HepG2 (cell line): Measurements from ENCODE around the gene ERCC2.

Source experiments
- CBX1 ChIP-seq: IDR thresholded peaks from one replicate; pipeline ENCODE4 v1.6.1; 2016; ENCODE audit warnings: antibody characterized with exemption, low read depth
- CHCHD3 ChIP-seq: sonication (generic); formaldehyde crosslinking; IDR thresholded peaks from 2 replicates; pipeline ENCODE4 v1.8.0; 2022; ENCODE audit warnings: mild to moderate bottlenecking, missing genetic modification reagents, moderate library complexity
- CTCF ChIP-seq: sonication (generic); formaldehyde crosslinking; IDR thresholded peaks from 2 replicates; pipeline ENCODE4 v1.5.0; 2020; ENCODE audit warnings: mild to moderate bottlenecking, missing genetic modification reagents, moderate library complexity
- GATAD1 ChIP-seq: IDR thresholded peaks from 2 replicates; pipeline ENCODE4 v1.6.1; 2016; ENCODE audit warnings: missing genetic modification reagents, missing compliant biosample characterization
- NBN ChIP-seq: fragments of 450-650 bp; conservative IDR thresholded peaks from 2 replicates; pipeline ENCODE4 v1.6.1; 2017
- SP2 ChIP-seq: sonication (generic); formaldehyde crosslinking; IDR thresholded peaks from 2 replicates; pipeline ENCODE4 v1.5.1; 2020; ENCODE audit warnings: mild to moderate bottlenecking, missing genetic modification reagents
- TAF1 ChIP-seq: sonication (generic); formaldehyde crosslinking; IDR thresholded peaks from 2 replicates; pipeline ENCODE4 v1.4.0; 2020; ENCODE audit warnings: missing genetic modification reagents
- TF ChIP-seq, protein P1 (sequence below): sonication (generic); formaldehyde crosslinking; IDR thresholded peaks from 2 replicates; pipeline ENCODE4 v1.4.0; 2020; ENCODE audit warnings: missing genetic modification reagents
- TF ChIP-seq, protein P2 (sequence below): IDR thresholded peaks from 2 replicates; pipeline ENCODE4 v1.6.1; 2016; ENCODE audit warnings: control low read depth

- TF ChIP-seq, protein P1, sequence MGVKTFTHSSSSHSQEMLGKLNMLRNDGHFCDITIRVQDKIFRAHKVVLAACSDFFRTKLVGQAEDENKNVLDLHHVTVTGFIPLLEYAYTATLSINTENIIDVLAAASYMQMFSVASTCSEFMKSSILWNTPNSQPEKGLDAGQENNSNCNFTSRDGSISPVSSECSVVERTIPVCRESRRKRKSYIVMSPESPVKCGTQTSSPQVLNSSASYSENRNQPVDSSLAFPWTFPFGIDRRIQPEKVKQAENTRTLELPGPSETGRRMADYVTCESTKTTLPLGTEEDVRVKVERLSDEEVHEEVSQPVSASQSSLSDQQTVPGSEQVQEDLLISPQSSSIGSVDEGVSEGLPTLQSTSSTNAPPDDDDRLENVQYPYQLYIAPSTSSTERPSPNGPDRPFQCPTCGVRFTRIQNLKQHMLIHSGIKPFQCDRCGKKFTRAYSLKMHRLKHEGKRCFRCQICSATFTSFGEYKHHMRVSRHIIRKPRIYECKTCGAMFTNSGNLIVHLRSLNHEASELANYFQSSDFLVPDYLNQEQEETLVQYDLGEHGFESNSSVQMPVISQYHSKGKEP = no peak
- TF ChIP-seq CHCHD3 (CRISPR knock-in tag) = no peak
- TF ChIP-seq NBN = no peak
- no peak for TF ChIP-seq GATAD1 (CRISPR knock-in tag)
- TF ChIP-seq, protein P2, sequence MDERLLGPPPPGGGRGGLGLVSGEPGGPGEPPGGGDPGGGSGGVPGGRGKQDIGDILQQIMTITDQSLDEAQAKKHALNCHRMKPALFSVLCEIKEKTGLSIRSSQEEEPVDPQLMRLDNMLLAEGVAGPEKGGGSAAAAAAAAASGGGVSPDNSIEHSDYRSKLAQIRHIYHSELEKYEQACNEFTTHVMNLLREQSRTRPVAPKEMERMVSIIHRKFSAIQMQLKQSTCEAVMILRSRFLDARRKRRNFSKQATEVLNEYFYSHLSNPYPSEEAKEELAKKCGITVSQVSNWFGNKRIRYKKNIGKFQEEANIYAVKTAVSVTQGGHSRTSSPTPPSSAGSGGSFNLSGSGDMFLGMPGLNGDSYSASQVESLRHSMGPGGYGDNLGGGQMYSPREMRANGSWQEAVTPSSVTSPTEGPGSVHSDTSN (CRISPR knock-in tag) = no peak
- TF ChIP-seq CTCF (CRISPR knock-in tag) = no peak
- no peak for TF ChIP-seq TAF1
- TF ChIP-seq SP2 (CRISPR knock-in tag) = no peak
- TF ChIP-seq CBX1 = no peak
These were observed 29.8 kb upstream of the ERCC2 start for GRCh38 chr19:45400192-45400591.
